NCI-H1694 (cell line): ENCODE data around the gene IGF1R.

Experiments used
- DNase-seq: peaks from one replicate; lab custom pipeline; 2025; lab: John Stamatoyannopoulos, UW

Gene IGF1R

DNA sequence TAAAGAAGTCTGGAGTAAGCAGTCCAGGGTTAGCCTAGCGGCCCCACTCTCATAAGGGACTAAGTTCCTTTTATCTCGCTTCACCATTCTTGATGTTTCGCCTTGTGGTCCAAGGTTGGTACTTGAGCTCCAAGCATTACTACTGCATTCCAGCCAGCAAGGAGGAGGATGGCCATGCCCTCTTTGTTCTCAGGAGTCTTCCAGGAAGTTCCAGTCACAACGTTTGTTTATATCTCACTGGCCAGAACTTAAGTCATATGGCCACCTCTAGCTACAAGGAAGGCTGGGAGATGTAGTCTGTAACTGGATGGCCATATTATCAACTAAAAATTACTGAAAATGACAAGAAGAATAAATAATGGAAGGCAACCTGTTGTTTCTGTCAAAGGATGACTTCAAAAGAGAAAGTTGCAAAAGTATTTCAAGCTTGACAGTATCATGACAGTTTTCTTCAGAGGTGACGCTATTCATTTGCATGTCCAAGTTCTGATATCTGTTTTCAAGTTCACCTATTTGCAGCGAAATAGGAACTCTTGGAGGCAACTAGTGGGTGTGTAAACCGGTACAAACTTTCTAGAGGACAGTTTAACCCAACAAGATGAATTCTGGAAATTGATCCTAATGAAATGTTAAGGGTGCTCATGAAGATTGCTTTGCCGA, 240.6 kb downstream of the IGF1R start:
- DNase-seq: no peak

DNA sequence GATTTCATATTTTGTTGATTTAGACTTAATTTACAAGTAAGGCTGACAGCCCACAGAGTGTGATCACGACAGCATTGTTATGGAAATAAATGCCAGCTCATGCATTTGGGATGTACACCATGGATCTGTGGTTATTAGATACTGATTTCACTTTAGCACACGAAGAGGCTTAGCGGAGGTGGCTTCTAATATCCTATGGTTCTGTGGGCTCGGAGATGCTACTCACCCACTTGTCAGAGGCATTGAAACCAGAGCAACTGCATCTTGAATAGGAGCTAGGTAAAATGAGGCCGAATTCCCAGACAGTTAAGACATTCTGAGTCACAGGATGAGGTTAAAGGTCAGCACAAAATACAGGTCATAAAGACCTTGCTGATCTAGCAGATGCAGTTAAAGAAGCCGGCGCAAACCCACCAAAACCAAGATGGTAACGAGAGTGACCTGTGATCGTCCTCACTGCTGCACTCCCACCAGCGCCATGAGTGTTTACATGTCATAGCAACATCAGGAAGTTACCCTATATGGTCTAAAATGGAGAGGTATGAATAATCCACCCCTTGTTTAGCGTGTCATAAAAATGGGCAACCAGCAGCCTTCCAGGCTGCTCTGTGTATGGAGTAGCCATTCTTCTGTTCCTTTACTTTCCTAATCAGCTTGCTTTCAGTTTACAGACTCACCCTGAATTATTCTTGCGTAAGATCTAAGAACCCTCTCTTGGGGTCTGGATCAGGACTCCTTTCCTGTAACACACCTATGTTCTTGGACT, 241.8 kb downstream of the IGF1R start:
- no peak for DNase-seq

DNA sequence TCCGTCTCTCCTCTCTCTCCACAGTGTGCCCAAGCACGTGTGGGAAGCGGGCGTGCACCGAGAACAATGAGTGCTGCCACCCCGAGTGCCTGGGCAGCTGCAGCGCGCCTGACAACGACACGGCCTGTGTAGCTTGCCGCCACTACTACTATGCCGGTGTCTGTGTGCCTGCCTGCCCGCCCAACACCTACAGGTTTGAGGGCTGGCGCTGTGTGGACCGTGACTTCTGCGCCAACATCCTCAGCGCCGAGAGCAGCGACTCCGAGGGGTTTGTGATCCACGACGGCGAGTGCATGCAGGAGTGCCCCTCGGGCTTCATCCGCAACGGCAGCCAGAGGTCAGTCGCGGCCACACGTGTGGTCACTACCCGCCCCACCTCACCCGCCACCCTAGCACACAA, 243.0 kb downstream of the IGF1R start:
- DNase-seq: no peak

DNA sequence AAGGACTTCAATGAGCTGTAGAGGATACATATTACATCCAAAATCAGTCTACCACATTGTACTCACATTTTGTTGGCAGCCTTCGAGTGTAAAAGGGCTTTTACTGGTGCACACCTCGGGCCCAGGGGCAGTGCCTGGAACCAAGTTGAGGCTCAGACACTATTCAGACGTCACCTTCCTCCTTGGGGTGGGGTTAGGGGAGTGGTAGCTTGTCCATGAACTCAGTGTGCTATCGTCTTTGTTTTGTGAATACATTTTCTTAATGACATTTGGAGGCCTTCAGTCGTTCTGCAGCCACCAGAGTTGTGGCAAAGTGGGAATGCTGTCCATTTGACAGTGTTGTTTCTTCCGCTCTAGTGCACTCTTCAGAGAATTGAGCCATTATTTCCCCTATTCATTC, 245.1 kb downstream of the IGF1R start:
- DNase-seq: no peak

DNA sequence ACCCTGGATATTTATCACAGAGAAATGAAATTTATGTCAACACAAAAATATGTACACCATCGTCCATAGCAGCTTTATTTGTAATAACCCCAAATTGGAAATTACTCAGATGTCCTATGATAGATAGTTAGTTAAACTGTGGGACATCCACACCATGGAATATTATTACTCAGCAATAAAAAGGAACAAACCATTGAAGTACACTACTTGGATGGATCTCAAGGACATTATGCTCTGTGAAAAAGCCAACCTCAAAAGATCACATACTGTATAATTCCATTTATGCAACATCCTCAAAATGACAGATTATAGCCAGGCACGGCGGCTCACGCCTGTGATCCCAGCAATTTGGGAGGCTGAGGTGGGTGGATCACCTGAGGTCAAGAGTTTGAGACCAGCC, 246.0 kb downstream of the IGF1R start:
- DNase-seq: no peak

DNA sequence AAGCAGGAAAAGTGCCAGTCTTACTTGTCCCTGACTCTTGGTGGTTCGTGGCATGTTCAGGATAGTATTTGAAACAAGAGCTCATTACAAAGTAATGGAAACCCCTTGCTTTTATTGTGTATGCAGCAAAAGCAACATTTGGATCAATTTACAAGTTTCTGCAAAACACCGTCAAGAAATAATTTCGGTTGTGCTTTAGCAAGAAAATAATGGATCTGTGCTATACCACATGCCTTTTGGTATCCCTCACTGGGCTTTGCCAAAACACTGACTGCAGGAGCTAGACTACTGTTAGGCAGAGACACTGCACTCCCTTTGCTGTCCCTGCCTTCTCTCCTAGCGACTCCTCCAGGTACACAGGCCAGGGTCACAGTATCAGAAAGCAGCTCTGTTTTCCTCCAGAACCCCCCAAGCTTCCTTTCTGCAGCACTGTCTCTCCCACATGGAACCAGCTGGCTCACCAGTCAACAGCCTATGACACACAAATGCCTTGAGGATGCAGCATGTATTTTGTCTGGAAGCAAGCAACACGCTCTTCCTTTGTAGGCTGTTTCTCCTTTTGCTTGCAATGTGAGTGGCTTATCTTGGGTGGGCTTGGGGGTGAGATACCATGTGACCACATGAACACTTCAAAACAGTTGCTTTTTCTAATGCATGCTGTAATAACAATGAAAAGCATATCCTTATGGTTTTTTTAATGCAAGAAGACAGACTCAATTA, 247.8 kb downstream of the IGF1R start:
- no peak for DNase-seq

DNA sequence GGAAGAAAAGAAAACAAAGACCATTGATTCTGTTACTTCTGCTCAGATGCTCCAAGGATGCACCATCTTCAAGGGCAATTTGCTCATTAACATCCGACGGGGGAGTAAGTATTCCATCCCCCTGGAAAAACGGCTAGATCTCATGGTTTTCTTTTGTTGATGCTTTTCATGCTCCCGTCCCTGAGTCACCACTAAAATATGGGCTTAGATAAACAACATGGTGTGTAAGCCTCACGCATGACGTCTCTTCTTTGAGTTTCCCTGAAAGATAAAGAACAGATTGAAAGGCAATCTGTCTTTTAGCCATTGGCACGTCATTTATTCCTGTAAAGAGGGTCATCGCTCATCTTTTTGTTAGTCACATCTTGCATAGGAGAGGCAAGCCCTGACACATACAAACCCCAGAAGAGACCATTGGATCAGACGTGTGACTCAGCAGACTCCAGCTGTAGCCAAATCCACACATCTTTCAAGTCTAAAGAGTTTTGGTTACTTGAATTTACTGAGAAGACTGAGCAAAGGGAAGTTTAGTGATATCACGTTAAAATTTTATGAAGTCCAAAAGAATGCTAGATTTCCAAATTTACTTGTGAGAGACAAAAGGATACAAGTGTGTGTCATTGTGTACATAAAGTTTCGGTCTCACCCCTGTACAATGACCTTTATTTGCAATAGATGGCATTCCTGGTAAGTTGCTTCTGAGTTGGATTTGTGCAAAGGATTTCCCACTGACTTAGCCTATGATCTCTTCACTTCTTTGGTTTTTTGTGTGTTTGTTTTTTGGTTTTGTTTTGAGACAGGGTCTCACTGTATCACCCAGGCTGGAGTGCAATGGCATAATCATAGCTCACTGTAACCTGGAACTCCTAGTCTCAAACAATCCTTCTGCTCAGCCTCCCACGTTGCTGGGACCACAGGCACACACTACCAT, 248.7 kb downstream of the IGF1R start:
- no peak for DNase-seq

DNA sequence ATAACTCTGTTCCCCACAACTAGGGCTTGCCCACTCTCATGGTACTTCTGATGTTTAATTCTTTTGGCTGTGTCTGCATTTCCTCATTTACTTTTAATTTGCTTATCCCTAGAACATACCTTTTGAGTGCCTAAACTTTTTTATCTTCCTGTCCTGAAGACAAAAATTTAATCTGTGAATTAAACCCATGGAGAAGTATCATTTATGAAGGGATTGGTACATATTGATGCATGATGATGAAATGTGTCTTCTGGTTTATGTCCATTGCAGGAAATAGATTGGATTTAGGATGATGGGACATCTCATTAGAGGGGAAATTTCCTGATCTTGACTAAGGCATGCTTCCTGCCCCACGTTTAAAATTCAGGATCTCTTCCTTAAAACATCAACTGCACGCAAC, 249.8 kb downstream of the IGF1R start:
- DNase-seq: no peak

DNA sequence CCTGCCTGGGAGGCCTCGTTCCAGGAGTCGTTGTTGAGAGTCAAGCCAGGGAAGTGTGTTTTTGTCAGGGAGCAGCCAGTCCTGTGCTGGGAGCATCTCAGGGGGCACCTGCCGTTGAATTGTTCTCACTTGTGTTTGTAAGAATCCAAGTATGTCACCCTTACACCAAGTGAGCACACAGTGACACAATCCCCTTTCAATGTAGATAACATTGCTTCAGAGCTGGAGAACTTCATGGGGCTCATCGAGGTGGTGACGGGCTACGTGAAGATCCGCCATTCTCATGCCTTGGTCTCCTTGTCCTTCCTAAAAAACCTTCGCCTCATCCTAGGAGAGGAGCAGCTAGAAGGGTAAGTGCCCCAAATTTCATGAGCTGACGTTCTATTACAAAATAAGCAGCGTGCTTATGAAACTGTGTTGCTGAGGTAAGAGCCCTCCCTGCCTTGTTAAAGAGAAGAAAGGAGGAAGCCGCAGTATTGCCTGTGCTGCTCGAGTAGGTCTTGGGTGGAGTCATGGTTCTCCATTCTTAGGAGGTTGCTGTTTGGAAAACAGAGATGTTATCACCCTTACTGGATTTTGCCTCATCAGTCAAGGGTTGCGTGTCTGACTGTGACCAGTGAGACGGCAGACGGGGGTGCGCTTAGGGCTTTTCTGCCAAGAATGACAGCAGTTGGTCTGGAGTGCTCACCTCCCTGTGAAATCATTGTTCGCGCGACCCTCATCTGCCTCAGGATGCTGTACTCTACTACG, 251.1 kb downstream of the IGF1R start:
- DNase-seq: no peak

DNA sequence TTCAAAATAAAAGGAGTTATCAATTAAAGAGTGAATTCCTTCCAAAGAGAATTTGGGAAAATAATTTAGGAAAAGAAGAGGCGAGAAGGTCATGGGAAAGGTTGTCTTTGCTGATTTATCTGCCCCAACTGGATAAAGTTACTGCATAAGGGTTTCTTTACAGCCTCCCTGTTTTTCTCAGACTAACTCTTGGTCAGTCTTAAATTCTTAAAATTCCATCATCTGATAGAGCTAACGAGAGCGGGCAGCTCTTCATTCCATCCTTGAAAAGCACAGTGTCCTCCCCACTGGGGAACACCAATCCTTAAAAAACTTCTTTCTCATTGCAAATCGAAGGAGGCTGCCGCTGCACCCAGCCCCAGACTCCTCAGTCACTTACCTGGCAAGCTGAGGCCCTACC, 252.0 kb downstream of the IGF1R start:
- DNase-seq: no peak

DNA sequence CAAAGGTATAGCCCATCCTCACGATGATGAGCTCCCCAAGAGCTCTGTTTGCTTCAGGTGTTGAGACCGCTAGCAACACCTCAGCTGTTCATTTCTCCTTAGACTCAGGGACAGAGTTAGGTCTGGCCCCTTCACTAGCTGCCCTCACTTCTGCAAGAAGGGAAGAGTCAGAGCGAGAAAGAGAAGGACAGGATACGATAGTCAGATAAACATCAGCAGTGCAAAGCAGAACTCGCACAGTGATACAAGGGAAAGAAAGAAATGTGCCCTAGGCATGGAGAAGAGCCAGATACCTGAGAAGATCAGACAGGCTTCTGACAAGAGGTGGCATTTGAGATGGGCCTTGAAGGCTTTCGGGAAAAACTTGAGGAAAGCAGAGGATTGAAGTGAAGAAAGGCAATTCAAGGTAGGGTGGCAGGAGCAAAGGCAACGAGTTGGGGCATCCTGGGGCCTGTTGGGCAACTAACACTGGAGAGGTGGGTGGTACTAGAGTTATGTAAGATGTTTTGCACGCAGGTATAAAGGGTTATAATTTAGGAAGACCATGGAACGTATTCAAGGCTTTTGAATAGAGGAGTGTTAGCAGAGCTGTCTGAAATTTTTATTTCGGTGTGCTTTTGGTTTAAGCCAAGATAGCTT, 253.2 kb downstream of the IGF1R start:
- no peak for DNase-seq

DNA sequence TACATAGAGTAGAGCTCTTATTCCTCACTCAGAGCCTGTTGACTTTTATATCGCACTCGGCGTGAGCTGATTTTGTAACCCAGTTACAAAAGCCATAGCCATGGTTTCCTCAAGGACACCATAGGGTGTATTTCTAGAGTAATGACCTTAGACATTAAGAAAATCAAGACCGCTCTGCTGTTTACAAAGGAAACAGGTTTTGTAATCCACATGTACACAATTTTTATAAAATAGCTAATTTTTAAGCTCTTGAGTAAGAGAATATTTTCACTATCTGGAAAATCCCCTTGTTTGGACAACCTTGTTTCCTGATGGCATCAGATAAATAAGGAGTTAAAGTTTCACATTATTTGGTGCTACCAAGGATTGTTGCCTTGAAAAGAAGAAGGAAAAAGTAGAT, 254.6 kb downstream of the IGF1R start:
- DNase-seq: no peak

DNA sequence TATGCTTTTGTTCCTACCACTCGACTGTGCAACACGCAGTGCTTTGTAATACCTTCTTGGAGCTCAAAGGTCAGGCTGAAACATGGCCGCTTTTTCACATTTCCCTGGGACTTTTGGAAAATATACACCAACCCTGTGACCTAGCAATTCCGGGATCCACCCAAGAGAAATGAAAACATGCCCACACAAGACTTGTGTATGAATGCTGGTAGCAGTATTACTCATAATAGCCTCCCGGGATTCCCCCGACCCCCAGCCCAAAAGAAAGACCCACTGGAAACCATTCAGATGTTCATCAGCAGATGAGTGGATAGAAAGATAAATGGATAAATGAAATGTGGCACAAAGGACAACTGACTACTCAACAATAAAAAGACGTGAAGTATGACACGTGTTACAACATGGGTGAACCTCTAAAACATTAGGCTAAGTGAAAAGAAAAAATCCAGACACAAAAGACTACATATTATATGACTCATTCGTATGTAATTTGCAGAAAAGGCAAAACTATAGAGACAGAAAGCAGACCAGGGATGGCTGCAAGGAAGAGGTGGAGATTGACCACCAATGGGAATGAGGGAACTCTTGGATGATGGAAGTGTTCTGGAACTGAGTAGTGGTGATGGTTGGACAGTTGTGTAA, 255.2 kb downstream of the IGF1R start:
- DNase-seq: no peak

DNA sequence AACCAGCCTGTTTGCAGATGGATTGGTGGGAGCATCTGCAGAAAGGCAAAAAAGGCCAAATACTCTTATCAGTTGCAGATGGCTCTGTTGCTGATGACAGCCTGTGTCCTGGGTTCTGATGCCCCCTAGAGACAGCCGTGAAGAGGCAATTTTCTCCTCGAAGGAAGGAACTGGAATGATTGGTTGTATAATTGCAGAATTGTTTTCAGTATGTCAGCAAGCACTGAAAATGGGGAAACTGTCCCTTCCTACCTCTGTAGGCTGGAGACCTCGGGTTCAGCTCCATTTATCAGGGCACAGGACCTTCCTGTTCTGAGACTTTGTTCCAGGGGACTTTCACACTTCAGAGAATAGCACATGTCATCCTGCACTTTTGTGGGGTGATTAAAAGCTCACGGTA, 256.2 kb downstream of the IGF1R start:
- no peak for DNase-seq

DNA sequence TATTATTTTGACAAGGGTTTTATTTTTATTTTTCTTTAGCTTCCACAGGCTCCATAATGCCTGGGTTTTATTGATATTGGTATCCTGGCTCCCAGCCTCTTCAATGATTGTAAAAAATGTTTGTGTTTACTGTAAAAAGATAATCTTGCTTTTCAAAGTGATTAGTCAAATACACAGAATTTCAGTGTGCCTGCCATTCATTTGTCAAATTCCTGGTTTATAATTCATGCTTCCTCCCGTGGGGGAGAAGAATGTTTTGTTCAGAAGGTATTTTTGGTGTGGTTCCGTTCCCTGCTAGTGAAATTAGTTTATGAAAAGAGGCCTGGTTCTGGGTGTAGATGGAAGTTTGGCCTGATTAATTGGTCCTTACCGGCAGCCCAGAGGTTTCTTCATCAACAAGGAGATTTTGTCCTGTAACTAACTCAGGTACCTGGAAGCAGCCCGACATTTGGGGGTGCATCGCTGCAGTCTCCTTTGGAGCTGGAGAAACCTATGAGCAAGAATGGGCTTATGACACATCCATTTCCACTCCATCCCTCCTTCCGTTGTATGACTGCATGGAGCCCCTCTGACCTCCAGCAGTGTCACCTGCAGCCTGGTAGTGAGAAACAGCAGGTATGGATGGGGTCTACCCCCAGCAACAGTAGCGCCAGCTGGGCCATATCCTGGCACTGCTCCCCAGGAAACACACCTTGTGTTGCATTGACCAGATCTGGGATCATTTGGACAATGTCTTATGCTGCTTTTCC, 257.8 kb downstream of the IGF1R start:
- no peak for DNase-seq

DNA sequence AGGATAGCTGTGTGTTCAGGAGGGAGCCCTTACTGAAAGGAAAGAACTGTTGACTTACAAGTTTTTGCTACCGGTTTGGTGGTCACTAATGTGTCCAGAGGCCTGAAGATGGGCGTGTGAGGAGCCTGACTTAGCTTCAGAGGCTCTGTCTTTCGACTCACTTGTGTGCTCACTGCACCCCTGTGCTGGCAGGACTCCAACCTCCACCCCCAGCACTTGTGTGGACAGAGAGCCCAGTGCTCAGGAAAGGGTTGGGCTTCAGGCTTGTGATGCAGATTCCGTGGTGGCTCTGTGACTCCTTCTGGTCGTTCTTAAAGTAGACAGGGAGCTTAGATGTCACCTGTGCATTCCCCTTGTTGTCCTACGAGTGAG, 258.4 kb downstream of the IGF1R start:
- DNase-seq: no peak

DNA sequence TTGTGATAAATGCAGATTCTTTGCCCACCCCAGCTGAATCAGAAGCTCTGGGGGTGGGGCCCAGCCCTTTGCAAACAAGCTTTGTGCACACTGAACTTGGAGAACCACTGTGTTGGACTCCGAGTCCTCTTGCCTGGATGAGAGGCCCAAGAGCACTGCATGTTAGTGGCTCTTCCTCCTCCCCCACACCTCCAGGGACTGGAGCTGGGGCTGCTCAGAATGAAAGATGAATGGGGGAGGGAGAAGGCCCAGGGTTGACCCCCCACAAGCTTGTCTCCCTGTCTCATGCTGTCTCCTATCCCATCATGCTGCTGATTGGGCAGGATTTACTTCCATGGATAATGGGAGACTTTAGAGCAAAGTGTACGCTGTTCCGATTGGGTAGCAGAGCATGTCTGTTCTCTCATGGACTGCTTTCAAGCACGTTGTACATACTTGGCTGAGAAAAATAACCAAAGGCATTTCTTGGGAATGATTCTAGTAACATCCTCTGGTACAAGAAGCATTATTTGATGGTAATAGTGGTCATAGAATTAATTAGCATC, 259.7 kb downstream of the IGF1R start:
- no peak for DNase-seq

DNA sequence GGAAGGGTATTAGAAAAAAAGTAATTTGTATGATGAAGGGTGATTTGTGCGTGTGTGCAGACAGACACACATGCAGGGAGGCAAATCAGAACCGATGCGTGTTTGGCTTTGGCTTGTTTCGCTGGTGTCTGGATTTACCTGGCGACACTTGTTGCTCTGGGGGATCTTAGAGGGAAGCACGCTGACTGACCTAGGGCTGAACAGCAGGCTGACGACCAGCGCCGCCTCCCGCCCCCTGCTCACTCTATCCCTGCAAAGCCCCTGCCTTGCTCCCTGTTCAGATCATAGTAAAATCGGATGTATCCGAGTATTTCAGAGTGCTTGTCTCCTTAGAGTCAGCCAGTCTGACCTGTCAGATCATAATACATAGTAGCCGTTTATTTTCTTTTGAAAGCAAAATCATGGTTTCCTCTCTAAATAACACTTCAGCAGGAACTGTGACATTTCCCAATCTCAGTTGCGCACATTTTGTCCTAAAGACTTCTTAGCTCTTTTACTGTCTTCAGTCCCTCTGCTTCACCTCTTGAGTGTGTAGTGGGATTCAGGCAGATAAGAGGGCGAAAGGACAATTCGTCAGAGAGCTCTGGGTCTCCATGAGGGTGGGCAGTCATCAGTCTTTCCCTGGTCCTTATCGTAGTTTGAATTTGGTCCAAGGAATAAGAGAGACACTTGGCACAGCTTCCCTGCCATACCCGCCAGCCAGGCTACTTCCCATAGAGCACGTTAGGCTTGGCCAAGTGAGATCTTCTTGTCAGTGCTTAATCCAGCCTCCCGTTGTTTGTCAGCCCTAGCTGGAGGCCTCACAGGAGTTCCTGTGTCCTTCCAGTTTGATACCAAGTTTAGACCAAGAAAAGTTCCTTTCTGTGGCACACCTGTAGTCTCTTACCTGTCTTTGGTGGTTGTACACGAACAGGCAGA, 261.9 kb downstream of the IGF1R start:
- DNase-seq: no peak
